ENCODE measurements around the gene PLA2G4B.
A peak's percentile ranks its signal among the peaks of the same experiment; 100 is the strongest.
"Not testable (repeated sequence)": the region's sequence is repeated elsewhere in the genome, so short reads cannot be mapped to it uniquely, and the experiment has no call there.

The PLA2G4B gene

DNA sequence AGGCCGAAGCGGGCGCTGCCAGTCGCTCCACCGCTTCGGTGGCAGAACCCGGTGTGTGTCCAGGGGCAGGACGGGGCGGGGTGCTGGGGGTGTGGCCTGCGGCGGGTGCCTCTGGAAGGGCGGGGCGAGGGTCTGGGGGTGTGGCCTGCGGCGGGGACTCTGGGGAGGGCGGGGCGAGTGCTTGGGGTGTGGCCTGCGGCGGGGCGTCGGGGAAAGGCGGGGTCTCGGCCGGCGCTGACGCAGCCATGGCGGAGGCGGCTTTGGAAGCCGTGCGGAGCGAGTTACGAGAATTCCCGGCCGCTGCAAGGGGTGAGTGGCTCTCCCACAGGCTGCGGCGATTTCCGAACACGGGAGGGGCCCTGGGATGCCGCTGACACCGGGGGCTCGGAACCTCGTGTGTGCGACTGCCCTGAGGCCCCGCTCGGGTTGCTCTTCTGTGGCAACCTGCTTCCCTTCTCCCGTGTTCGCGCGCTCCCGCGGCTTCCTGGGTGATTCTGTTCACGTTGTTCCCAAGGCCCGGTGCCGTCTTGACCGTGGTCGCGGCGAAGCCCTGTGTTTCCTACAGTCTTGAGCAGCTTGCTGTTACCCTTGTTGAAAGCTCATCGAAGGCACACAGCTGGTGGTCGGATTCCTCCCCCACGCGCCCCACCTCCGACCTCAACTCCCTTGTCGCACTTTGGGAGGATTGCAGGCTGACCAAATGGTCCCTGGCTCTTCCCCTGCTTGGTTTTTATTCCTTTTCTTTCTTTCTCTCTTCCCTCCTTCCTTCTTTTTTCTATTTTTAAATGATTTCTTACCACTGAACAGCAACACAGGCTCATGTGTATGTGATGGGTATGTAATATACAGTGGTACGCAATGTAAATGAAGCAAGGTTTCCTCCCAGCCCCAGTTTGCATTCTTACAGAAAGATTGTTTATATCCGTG, 10.5 kb upstream of the PLA2G4B start, which contains the start of gene JMJD7:
TSS of gene JMJD7 (plus strand) at position 213 of the 927 bp plus-strand sequence. CDS start at position 246, 33 bp downstream.
- TF ChIP-seq, protein P1, sequence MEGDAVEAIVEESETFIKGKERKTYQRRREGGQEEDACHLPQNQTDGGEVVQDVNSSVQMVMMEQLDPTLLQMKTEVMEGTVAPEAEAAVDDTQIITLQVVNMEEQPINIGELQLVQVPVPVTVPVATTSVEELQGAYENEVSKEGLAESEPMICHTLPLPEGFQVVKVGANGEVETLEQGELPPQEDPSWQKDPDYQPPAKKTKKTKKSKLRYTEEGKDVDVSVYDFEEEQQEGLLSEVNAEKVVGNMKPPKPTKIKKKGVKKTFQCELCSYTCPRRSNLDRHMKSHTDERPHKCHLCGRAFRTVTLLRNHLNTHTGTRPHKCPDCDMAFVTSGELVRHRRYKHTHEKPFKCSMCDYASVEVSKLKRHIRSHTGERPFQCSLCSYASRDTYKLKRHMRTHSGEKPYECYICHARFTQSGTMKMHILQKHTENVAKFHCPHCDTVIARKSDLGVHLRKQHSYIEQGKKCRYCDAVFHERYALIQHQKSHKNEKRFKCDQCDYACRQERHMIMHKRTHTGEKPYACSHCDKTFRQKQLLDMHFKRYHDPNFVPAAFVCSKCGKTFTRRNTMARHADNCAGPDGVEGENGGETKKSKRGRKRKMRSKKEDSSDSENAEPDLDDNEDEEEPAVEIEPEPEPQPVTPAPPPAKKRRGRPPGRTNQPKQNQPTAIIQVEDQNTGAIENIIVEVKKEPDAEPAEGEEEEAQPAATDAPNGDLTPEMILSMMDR (IDR thresholded peaks at IDR 0.05; ENCODE audit: low read depth, low read length): no peak
- peak within 1 kb of the TSS; percentile 84 for H3K4me3 ChIP-seq (ENCODE audit: low read depth, low read length)

DNA sequence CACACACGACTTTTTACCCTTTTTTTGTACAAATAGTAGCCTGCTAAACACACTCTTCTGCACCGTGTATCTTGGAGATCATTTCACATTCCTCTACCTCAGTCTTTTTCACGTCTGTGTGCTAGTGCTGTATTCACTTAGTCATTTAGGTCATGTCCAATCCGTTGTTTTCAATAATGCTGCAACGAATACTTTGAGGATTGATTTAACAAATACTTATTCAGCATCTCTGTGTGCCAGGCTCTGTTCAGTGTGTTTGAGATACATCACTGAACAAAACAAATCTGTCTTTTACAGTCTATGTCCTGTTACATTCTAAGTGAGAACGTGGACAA, 9.9 kb upstream of the PLA2G4B start:
- TF ChIP-seq, protein P1 (IDR thresholded peaks at IDR 0.05; ENCODE audit: low read depth, low read length): no peak
- peak overlapping the region; percentile 84 for H3K4me3 ChIP-seq (ENCODE audit: low read depth, low read length)

DNA sequence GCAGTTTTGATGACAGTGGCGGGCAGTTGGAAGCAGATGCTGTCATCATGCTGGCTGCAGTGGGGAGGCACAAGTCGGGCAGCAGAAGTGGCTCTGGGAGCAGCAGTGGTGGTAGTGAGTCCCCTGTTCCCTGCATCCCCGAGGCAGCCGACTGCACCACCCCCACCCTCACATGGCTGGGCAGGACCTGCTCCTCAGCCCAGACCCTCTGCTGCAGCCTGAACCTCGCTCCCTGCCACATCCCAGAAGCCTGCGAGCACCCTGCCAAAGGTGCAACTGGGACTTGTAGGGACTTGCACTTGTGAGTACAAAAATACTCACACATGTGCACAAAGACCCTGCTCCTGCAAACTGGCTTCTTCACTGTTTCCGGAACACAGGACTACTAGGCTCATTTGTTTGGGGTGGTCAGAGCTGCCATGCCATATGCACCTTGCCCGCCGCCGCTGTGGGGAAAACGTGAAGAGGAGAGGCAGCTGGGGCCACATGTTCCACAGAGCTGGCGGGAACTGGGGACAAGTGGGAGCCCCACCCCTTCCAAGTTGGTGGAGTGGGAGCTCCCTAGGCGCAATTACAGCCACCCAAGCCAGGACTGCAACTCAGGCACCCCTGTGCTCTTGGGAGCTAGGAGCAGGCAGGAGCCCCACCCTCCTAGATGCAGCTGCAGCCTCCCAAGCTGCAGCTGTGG, 8.5 kb upstream of the PLA2G4B start:
- TF ChIP-seq, protein P1 (IDR thresholded peaks at IDR 0.05; ENCODE audit: low read depth, low read length): no peak
- no peak overlapping the region for H3K4me3 ChIP-seq (ENCODE audit: low read depth, low read length)

DNA sequence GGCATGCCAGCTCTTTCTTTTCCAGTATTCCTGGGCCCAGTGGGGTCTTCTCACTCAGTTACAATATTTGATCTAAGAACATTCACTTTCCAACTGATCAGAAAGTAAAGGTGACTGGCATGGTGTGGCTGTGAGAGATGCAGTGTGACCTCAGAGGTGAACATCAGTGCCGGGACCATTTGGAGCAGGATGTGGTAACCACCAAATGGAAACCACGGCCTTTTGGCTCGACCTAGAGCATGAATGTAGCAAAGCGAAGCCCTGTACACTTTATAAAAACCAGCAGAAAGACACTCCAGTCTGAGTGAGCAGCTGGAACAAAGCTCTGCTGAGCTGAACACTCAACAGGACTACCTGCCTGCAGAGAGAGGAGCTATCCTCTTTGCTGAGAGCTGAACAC, 7.4 kb upstream of the PLA2G4B start:
- not testable (repeated sequence) for H3K4me3 ChIP-seq (ENCODE audit: low read depth, low read length)

DNA sequence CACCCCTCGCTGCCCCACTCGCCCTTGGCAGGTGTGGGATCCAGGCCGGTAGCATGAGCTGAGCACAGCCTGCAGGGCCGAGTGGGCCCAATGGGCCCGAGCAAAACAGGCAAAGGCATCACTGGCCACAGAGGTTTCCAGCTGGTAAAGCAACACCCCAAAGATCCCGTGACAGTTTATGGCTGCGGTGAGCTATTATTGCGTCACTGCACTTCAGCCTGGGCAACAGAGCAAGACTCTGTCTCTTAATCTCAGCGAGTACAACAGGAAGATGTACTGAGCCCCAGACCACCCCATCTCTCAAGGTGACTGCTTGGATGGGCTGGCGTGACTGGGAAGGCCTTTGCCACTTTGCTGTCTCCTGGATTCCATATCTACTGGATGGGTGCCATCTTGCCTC, 6.4 kb upstream of the PLA2G4B start:
- H3K4me3 ChIP-seq (ENCODE audit: low read depth, low read length): no peak overlapping the region
- TF ChIP-seq, protein P1 (IDR thresholded peaks at IDR 0.05; ENCODE audit: low read depth, low read length): no peak

DNA sequence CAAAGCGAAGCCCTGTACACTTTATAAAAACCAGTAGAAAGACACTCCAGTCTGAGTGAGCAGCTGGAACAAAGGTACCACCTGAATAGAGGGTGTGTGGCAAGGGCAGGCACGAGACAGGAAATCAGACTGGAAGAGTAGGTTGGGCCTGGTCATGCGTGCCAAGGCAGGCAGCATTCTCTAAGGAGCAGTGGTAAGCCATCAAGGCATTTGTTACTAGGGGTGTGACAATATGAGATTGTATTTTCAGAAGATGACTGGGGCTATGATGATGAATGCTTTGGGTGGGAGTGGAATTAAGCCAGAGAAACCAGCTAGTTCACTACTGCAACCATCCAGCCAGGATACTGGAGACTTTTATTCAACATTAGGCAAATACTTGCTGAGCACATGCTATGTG, 5.8 kb upstream of the PLA2G4B start:
- no peak overlapping the region for H3K4me3 ChIP-seq (ENCODE audit: low read depth, low read length)
- TF ChIP-seq, protein P1 (IDR thresholded peaks at IDR 0.05; ENCODE audit: low read depth, low read length): no peak

DNA sequence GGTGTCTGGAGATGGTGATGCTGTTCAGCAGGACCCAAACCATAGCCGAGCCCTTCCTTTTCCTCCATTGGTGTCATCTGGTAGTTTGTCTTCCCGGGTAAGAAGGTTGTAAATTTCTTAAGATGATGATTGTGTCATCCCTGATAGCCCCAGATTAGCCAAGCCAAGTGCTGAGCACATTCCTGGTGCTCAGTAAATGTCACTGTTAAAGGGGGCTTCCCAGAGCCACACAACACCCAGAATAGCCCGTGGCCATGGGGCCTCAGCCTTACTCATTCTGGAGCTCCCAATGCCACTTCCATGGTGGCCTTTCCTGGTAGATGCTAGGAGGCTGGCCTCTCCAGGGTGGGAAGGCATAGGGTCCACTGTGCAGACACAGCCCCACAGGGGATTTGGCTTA, 4.6 kb upstream of the PLA2G4B start:
- TF ChIP-seq, protein P1 (IDR thresholded peaks at IDR 0.05; ENCODE audit: low read depth, low read length): no peak
- no peak overlapping the region for H3K4me3 ChIP-seq (ENCODE audit: low read depth, low read length)
